Osteocyte (in vitro differentiated cells): ENCODE measurements around the gene DPF1. TPM values are rescaled to one million over a fixed set of nuclear protein-coding genes. Genes with fewer than 3 reads are reported as not detected.
"Not testable (repeated sequence)": the region's sequence is repeated elsewhere in the genome, so short reads cannot be mapped to it uniquely, and the experiment has no call there.

Experiments used
- DNase-seq: peaks from one replicate; pipeline ENCODE4 v3.0.0; 2021; ENCODE audit warnings: mixed read lengths; ENCODE audit not compliant: unreplicated experiment; ENCODE audit errors: extremely low spot score
- H3K27ac Mint-ChIP-seq: one replicate; pipeline ENCODE4 v1.8.0; 2021; ENCODE audit warnings: mild to moderate bottlenecking, mixed read lengths; ENCODE audit not compliant: unreplicated experiment
- H3K27me3 Mint-ChIP-seq: one replicate; pipeline ENCODE4 v1.8.0; 2021; ENCODE audit warnings: mixed read lengths; ENCODE audit not compliant: unreplicated experiment
- H3K36me3 Mint-ChIP-seq: one replicate; pipeline ENCODE4 v1.8.0; 2021; ENCODE audit warnings: mixed read lengths; ENCODE audit not compliant: unreplicated experiment
- H3K4me1 Mint-ChIP-seq: one replicate; pipeline ENCODE4 v1.8.0; 2021; ENCODE audit warnings: mixed read lengths; ENCODE audit not compliant: unreplicated experiment
- H3K4me3 Mint-ChIP-seq: one replicate; pipeline ENCODE4 v1.8.0; 2021; ENCODE audit warnings: mild to moderate bottlenecking, moderate library complexity, mixed read lengths; ENCODE audit not compliant: unreplicated experiment
- H3K9me3 Mint-ChIP-seq: one replicate; pipeline ENCODE4 v1.8.0; 2021; ENCODE audit warnings: mixed read lengths; ENCODE audit not compliant: unreplicated experiment
- CTCF ChIP-seq: fragments of 200-600 bp; sonication (generic); IDR thresholded peaks from 2 replicates; pipeline ENCODE4 v1.5.0; 2021; ENCODE audit warnings: antibody characterized with exemption, mild to moderate bottlenecking, moderate library complexity
- total RNA-seq: library from RNA; stranded (reverse); gene quantifications from 2 replicates; pipeline ENCODE4 v1.2.1, GENCODE V29; 2021

DPF1 gene
- total RNA-seq, 1 donor from 2014 or later, result 2.2 TPM

- H3K27ac Mint-ChIP-seq, result no peak overlapping the region
Observed at GRCh38 chr19:38243279-38243673, 19.3 kb upstream of the DPF1 start.

GRCh38 chr19:38239816-38240215 lies 15.8 kb upstream of the DPF1 start:
- Mint-ChIP-seq H3K27me3 (no peaks in the 10 kb centered on the region), H3K4me1 (peaks cover 7% of the 10 kb centered on the region), H3K4me3 (no peak overlapping the region), H3K9me3 (no peaks in the 10 kb centered on the region), H3K27ac (no peak overlapping the region), H3K36me3 (no peaks in the 10 kb centered on the region)
- no peak for TF ChIP-seq CTCF
- DNase-seq, result no peak

More at GRCh38 chr19:38243279-38243673, 19.3 kb upstream of the DPF1 start:
- no peak for DNase-seq
- H3K36me3 Mint-ChIP-seq, result no peaks in the 10 kb centered on the region
- H3K4me3 Mint-ChIP-seq, result peak overlapping the region; percentile 76
- no peaks in the 10 kb centered on the region for H3K9me3 Mint-ChIP-seq
- H3K4me1 Mint-ChIP-seq, result peaks cover 17% of the 10 kb centered on the region
- no peak for TF ChIP-seq CTCF
- no peaks in the 10 kb centered on the region for H3K27me3 Mint-ChIP-seq

- DNase-seq, result no peak
- H3K27ac Mint-ChIP-seq, result no peak overlapping the region
- H3K36me3 Mint-ChIP-seq, result no peaks in the 10 kb centered on the region
- no peak for TF ChIP-seq CTCF
- H3K4me1 Mint-ChIP-seq, result peaks cover 2% of the 10 kb centered on the region
- peaks cover 5% of the 10 kb centered on the region for H3K27me3 Mint-ChIP-seq
- H3K9me3 Mint-ChIP-seq, result no peaks in the 10 kb centered on the region
- no peak overlapping the region for H3K4me3 Mint-ChIP-seq
Observed at GRCh38 chr19:38234615-38235014, 10.6 kb upstream of the DPF1 start.

GRCh38 chr19:38233740-38234251 lies 9.8 kb upstream of the DPF1 start:
- no peak overlapping the region for H3K27ac Mint-ChIP-seq
- peaks cover 4% of the 10 kb centered on the region for H3K4me1 Mint-ChIP-seq
- peak; percentile 92 for DNase-seq
- H3K4me3 Mint-ChIP-seq, result no peak overlapping the region
- H3K27me3 Mint-ChIP-seq, result peaks cover 5% of the 10 kb centered on the region
- H3K36me3 Mint-ChIP-seq, result no peaks in the 10 kb centered on the region
- no peaks in the 10 kb centered on the region for H3K9me3 Mint-ChIP-seq
- peak; percentile 88 for TF ChIP-seq CTCF

- Mint-ChIP-seq H3K27me3 (peaks cover 5% of the 10 kb centered on the region), H3K36me3 (no peaks in the 10 kb centered on the region), H3K27ac (no peak overlapping the region), H3K4me1 (peaks cover 14% of the 10 kb centered on the region), H3K9me3 (no peaks in the 10 kb centered on the region), H3K4me3 (no peak overlapping the region)
- DNase-seq, result no peak
- TF ChIP-seq CTCF, result no peak
Observed at GRCh38 chr19:38231918-38232317, 7.9 kb upstream of the DPF1 start.

- not testable (repeated sequence) for H3K27me3 Mint-ChIP-seq, H3K36me3 Mint-ChIP-seq, H3K4me3 Mint-ChIP-seq, H3K27ac Mint-ChIP-seq, H3K9me3 Mint-ChIP-seq, DNase-seq
- peaks cover 14% of the 10 kb centered on the region for H3K4me1 Mint-ChIP-seq
Observed at GRCh38 chr19:38230506-38231133, 6.6 kb upstream of the DPF1 start.
